Activated naive CD4-positive, alpha-beta T cell treated with anti-CD3 and anti-CD28 coated beads for 36 hours (primary cell): ENCODE results near the gene ZKSCAN5. TPM values are rescaled to one million over a fixed set of nuclear protein-coding genes. Genes with fewer than 3 reads are reported as not detected.
"Not testable (repeated sequence)": the region's sequence is repeated elsewhere in the genome, so short reads cannot be mapped to it uniquely, and the experiment has no call there.

Experiments
- CTCF ChIA-PET: fragments of 350-600 bp; sonication (Branson Sonifier 250); formaldehyde crosslinking; loops from one replicate; lab custom pipeline; 2021; ENCODE audit warnings: antibody characterized with exemption; lab: Charles Lee
- DNase-seq: peaks from one replicate; pipeline ENCODE4 v3.0.0-alpha.2; 2020
- H3K27ac Mint-ChIP-seq: one replicate; pipeline ENCODE4 v1.8.0; 2021; ENCODE audit warnings: mild to moderate bottlenecking, mixed read lengths
- H3K27me3 Mint-ChIP-seq: one replicate; pipeline ENCODE4 v1.8.0; 2021; ENCODE audit warnings: low read depth, mixed read lengths
- H3K36me3 Mint-ChIP-seq: one replicate; pipeline ENCODE4 v1.8.0; 2021; ENCODE audit warnings: low read depth, mixed read lengths
- H3K4me1 Mint-ChIP-seq: one replicate; pipeline ENCODE4 v1.8.0; 2021; ENCODE audit warnings: low read depth, mixed read lengths
- H3K4me3 Mint-ChIP-seq: one replicate; pipeline ENCODE4 v1.8.0; 2021; ENCODE audit warnings: mild to moderate bottlenecking, moderate library complexity, mixed read lengths
- H3K9me3 Mint-ChIP-seq: one replicate; pipeline ENCODE4 v1.8.0; 2021; ENCODE audit warnings: mixed read lengths
- intact Hi-C: fragments of 100-400 bp; cut with micrococcal nuclease; formaldehyde crosslinking; loops from one replicate; pipeline ENCODE4 v1.15.1; 2023
- total RNA-seq, 2 experiments: library from RNA; stranded (reverse); gene quantifications; one replicate each; pipeline ENCODE4 v1.2.3, GENCODE V29; 2021

Gene ZKSCAN5
- total RNA-seq, 2 experiments from 2014 or later = 7.2 to 8.0 TPM

DNA sequence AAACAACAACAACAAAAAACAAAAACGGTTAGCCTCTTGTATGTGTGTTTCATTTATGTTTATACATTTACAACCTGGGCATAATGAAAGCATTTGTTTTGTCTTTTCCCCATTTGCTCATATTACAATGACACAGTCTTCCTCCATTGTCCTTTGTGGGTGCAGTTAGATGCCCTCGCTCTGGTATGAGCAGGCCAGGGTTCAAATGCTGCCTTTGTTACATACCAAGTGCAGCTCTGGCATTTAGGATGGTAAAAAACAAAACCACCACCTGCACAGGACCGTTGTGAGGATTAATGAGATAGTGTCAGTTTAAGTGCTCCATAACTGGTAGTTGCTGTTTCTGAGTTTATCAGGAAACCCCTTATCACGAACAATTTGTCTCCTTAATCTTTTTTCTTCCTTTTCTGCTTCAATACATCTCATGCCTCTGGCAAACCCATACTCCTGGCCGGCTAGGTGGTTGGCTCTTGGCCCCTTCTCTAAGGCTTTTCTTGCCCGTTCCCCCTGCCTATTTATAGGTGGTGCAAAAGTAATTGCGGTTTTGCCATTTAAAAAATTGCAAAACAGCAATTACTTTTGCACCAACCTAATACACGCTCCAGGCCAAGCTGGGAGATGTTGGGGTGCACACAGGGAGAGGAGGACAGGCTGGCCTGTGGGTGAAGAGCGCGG lies 75.0 kb downstream of the ZKSCAN5 start:
- Mint-ChIP-seq H3K27me3 (no peaks in the 10 kb centered on the region), H3K27ac (no peak overlapping the region), H3K4me1 (peaks cover 5% of the 10 kb centered on the region), H3K36me3 (no peaks in the 10 kb centered on the region), H3K9me3 (no peaks in the 10 kb centered on the region), H3K4me3 (peak overlapping the region; percentile 83)
- CTCF ChIA-PET = interaction anchor here (1.2 to 2.0 kb wide), 2 partner anchors 8 to 54 kb away, joined by 4 to 6 read pairs; no protein-coding TSS in a partner anchor
- intact Hi-C loops = no loop called here
- no peak for DNase-seq

- Mint-ChIP-seq H3K4me3 (peak overlapping the region; percentile 83), H3K9me3 (no peaks in the 10 kb centered on the region), H3K4me1 (peaks cover 5% of the 10 kb centered on the region), H3K36me3 (no peaks in the 10 kb centered on the region), H3K27me3 (no peaks in the 10 kb centered on the region), H3K27ac (peak overlapping the region; percentile 51)
- CTCF ChIA-PET = interaction anchor here (0.7 to 2.0 kb wide), 5 partner anchors 9 to 257 kb away, joined by 3 to 8 read pairs (median 4); partner anchors contain the start of gene ZSCAN25
- intact Hi-C loops = loop anchor here (1.0 kb wide), 1 partner anchor 171 kb away; no protein-coding TSS in a partner anchor
- DNase-seq = peak; percentile 69
These were observed 75.7 kb downstream of the ZKSCAN5 start for GRCh38 chr7:99579956-99580777.

- DNase-seq, H3K36me3 Mint-ChIP-seq, H3K27me3 Mint-ChIP-seq, H3K27ac Mint-ChIP-seq, H3K4me1 Mint-ChIP-seq, H3K9me3 Mint-ChIP-seq: not testable (repeated sequence)
- H3K4me3 Mint-ChIP-seq = peak overlapping the region; percentile 83
- intact Hi-C loops = loop anchor here (1.0 kb wide), 1 partner anchor 172 kb away; no protein-coding TSS in a partner anchor
- CTCF ChIA-PET = interaction anchor here (0.7 to 2.0 kb wide), 5 partner anchors 10 to 257 kb away, joined by 3 to 8 read pairs (median 4); partner anchors contain the start of gene ZSCAN25
These were observed 76.4 kb downstream of the ZKSCAN5 start for GRCh38 chr7:99580778-99581332.

Other genes starting within 250 kb of the ZKSCAN5 start
- gene MYH16, start 231.8 kb upstream of the ZKSCAN5 start, total RNA-seq = not detected
- 10 to 100 TPM; 41.5 to 47.7 TPM for gene ARPC1A, start 178.8 kb upstream of the ZKSCAN5 start, total RNA-seq
- gene ARPC1B, start 129.9 kb upstream of the ZKSCAN5 start, total RNA-seq = 100 to 1,000 TPM; 334 to 345 TPM
- gene PDAP1, start 96.1 kb upstream of the ZKSCAN5 start, total RNA-seq = 100 to 1,000 TPM; 169 to 194 TPM
- 100 to 1,000 TPM; 160 to 176 TPM for gene BUD31, start 95.7 kb upstream of the ZKSCAN5 start, total RNA-seq
- 1 to 10 TPM; 3.5 to 5.1 TPM for gene PTCD1, start 65.9 kb upstream of the ZKSCAN5 start, total RNA-seq
- gene CPSF4, start 65.7 kb upstream of the ZKSCAN5 start, total RNA-seq = 10 to 100 TPM; 70.6 to 73.5 TPM
- 100 to 1,000 TPM; 423 to 441 TPM for gene ATP5MF, start 38.5 kb upstream of the ZKSCAN5 start, total RNA-seq
- 1 to 10 TPM; 8.0 to 9.8 TPM for gene ZNF789, start 31.8 kb upstream of the ZKSCAN5 start, total RNA-seq
- gene ZNF394, start 4.4 kb upstream of the ZKSCAN5 start, total RNA-seq = 10 to 100 TPM; 26.5 to 26.6 TPM
- gene FAM200A, start 47.5 kb downstream of the ZKSCAN5 start, total RNA-seq = 1 to 10 TPM; 3.3 to 3.8 TPM
- gene ZNF655, start 54.0 kb downstream of the ZKSCAN5 start, total RNA-seq = 10 to 100 TPM; 35.8 to 39.6 TPM
- 1 to 10 TPM in 1 of 2 experiments, under 1 TPM in 1; 0.98 to 1.7 TPM for gene TMEM225B, start 93.6 kb downstream of the ZKSCAN5 start, total RNA-seq
- gene ZSCAN25, start 112.3 kb downstream of the ZKSCAN5 start, total RNA-seq = 10 to 100 TPM; 20.7 to 22.3 TPM
- under 1 TPM; 0.86 TPM for gene CYP3A5, start 175.3 kb downstream of the ZKSCAN5 start, total RNA-seq
- not detected for gene CYP3A7, start 230.5 kb downstream of the ZKSCAN5 start, total RNA-seq